ENCODE data around the gene C2orf76. TPM values are rescaled to one million over a fixed set of nuclear protein-coding genes. Genes with fewer than 3 reads are reported as not detected.
A peak's percentile ranks its signal among the peaks of the same experiment; 100 is the strongest.

The C2orf76 gene
- polyA plus RNA-seq, 1 of the 3 experiments (the other 2 are of a cell fraction), result 6.0 TPM

DNA sequence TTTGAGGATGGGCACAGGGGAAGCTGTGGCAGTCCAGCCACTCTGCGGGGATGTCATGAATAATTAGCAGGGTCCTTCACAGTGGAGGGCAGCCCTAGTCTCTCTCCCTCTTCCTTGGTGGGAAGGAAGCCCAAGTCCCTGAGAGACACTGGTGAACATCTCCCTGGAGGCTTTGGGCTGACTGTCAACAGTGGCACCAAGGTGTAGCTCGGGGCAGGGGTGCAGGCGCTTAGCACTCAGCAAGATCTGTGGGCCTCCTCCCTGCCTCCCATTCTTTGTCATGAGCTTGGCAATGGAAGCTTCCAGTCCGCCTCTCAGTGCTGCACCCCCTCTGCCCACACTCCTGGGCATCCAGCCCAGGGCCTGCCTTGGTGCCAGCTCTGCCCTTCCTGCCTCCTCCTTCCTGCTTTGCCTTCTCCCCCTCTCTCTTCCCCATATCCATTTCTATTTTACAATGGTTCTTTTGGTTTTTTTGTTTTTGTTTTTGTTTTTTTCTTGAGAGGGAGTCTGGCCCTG, 83.6 kb downstream of the C2orf76 start:
- no peaks in the 10 kb centered on the region for H4K20me1 ChIP-seq (ENCODE audit: insufficient read depth)
- CTCF ChIA-PET, result interaction anchor here (0.7 kb wide), 1 partner anchor 272 kb away, joined by 3 read pairs; no protein-coding TSS in a partner anchor

GRCh38 chr2:119282146-119282995, 84.3 kb downstream of the C2orf76 start:
- no peaks in the 10 kb centered on the region for H4K20me1 ChIP-seq (ENCODE audit: insufficient read depth)
- WGBS (ENCODE audit: low lambda C conversion rate), result 82% methylated on average over 21 of the region's 21 CpGs
- DNase-seq, result no peak
- no peak overlapping the region for H3K9ac ChIP-seq
- H3K36me3 ChIP-seq (replicated peaks in 1 of 2; ENCODE audit: control insufficient read depth in 1 of 2, insufficient read depth in 2 of 2, low read length in 1 of 2), result no peaks in the 10 kb centered on the region
- no peak overlapping the region for H3K4me2 ChIP-seq
- H3F3A ChIP-seq (replicated peaks; ENCODE audit: insufficient read depth), result no peaks in the 10 kb centered on the region
- H2AFZ ChIP-seq (ENCODE audit: low read depth), result no peak overlapping the region
- no peaks in the 10 kb centered on the region for H3K9me3 ChIP-seq
- no peak overlapping the region for H3K27ac ChIP-seq (ENCODE audit: low read depth in 2 of 2, low read length in 1 of 2)
- CTCF ChIA-PET, result interaction anchor here (0.7 to 1.3 kb wide), 3 partner anchors 8 to 271 kb away, joined by 3 to 4 read pairs (median 3); no protein-coding TSS in a partner anchor
- H3K4me3 ChIP-seq (ENCODE audit: low read depth in 2 of 2, low read length in 1 of 2), result no peak overlapping the region
- no peak for TF ChIP-seq NFIC (IDR thresholded peaks at IDR 0.05; ENCODE audit: borderline replicate concordance)
- no peak for TF ChIP-seq MXI1 (IDR thresholded peaks at IDR 0.05; ENCODE audit: low read depth, low read length)
- TF ChIP-seq EP300 (IDR thresholded peaks at IDR 0.05; ENCODE audit: borderline replicate concordance in 1 of 2, low read depth in 1 of 2, low read length in 1 of 2), result no peak
- TF ChIP-seq USF2 (IDR thresholded peaks at IDR 0.05; ENCODE audit: borderline replicate concordance, low read depth, low read length), result no peak
- TF ChIP-seq JUND (IDR thresholded peaks at IDR 0.05), result no peak
- TF ChIP-seq, protein P1, sequence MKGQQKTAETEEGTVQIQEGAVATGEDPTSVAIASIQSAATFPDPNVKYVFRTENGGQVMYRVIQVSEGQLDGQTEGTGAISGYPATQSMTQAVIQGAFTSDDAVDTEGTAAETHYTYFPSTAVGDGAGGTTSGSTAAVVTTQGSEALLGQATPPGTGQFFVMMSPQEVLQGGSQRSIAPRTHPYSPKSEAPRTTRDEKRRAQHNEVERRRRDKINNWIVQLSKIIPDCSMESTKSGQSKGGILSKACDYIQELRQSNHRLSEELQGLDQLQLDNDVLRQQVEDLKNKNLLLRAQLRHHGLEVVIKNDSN (IDR thresholded peaks at IDR 0.05; ENCODE audit: borderline replicate concordance, low read depth), result no peak
- TF ChIP-seq RCOR1 (IDR thresholded peaks at IDR 0.05; ENCODE audit: low read length), result no peak
- TF ChIP-seq RAD21 (IDR thresholded peaks at IDR 0.05; ENCODE audit: low read length), result no peak
- no peak for TF ChIP-seq YY1 (IDR thresholded peaks at IDR 0.05; ENCODE audit: low read depth)
- TF ChIP-seq TEAD4 (IDR thresholded peaks at IDR 0.05; ENCODE audit: borderline replicate concordance, insufficient read depth), result no peak
- TF ChIP-seq NRF1 (IDR thresholded peaks at IDR 0.05; ENCODE audit: low read depth, low read length), result no peak
- no peak for TF ChIP-seq CTCF (IDR thresholded peaks at IDR 0.05)
- TF ChIP-seq RXRA (IDR thresholded peaks at IDR 0.05; ENCODE audit: borderline replicate concordance, low read depth), result no peak
- TF ChIP-seq TCF12 (IDR thresholded peaks at IDR 0.05), result no peak
- no peak for TF ChIP-seq RFX5 (IDR thresholded peaks at IDR 0.05; ENCODE audit: low read length)
- no peak for TF ChIP-seq MEF2A (IDR thresholded peaks at IDR 0.05; ENCODE audit: borderline replicate concordance, low read depth)
- no peak for TF ChIP-seq TAF1 (IDR thresholded peaks at IDR 0.05; ENCODE audit: borderline replicate concordance, low read depth, low read length)
- TF ChIP-seq SIN3A (IDR thresholded peaks at IDR 0.05; ENCODE audit: borderline replicate concordance, low read depth, low read length), result no peak
- no peak for TF ChIP-seq REST (IDR thresholded peaks at IDR 0.05; ENCODE audit: low read depth, low read length)
- H3K9me2 ChIP-seq, result no peaks in the 10 kb centered on the region
- H3K79me2 ChIP-seq (ENCODE audit: insufficient read depth), result no peaks in the 10 kb centered on the region
- POLR2A ChIA-PET, result no interaction called here
- H3K4me1 ChIP-seq (ENCODE audit: control insufficient read depth in 1 of 2, insufficient read depth in 2 of 2, low read depth in 1 of 2, low read length in 1 of 2), result no peaks in the 10 kb centered on the region
- H3K27me3 ChIP-seq (ENCODE audit: insufficient read depth), result no peaks in the 10 kb centered on the region

More for the DNA sequence above, 83.6 kb downstream of the C2orf76 start:
- Histone ChIP-seq H3K4me2 (no peak overlapping the region), H2AFZ (ENCODE audit: low read depth) (no peak overlapping the region), H3K36me3 (replicated peaks in 1 of 2; ENCODE audit: control insufficient read depth in 1 of 2, insufficient read depth in 2 of 2, low read length in 1 of 2) (no peaks in the 10 kb centered on the region), H3K4me3 (ENCODE audit: low read depth in 2 of 2, low read length in 1 of 2) (no peak overlapping the region), H3K79me2 (ENCODE audit: insufficient read depth) (no peaks in the 10 kb centered on the region), H3K9me3 (no peaks in the 10 kb centered on the region), H3F3A (replicated peaks; ENCODE audit: insufficient read depth) (no peaks in the 10 kb centered on the region), H3K9ac (no peak overlapping the region), H3K4me1 (ENCODE audit: control insufficient read depth in 1 of 2, insufficient read depth in 2 of 2, low read depth in 1 of 2, low read length in 1 of 2) (no peaks in the 10 kb centered on the region), H3K27ac (ENCODE audit: low read depth in 2 of 2, low read length in 1 of 2) (no peak overlapping the region), H3K9me2 (no peaks in the 10 kb centered on the region), H3K27me3 (ENCODE audit: insufficient read depth) (no peaks in the 10 kb centered on the region)
- TF ChIP-seq SIN3A (IDR thresholded peaks at IDR 0.05; ENCODE audit: borderline replicate concordance, low read depth, low read length) (no peak), NFIC (IDR thresholded peaks at IDR 0.05; ENCODE audit: borderline replicate concordance) (peak; percentile 19; the same call in 1 of the 2 replicates), TEAD4 (IDR thresholded peaks at IDR 0.05; ENCODE audit: borderline replicate concordance, insufficient read depth) (no peak)
- POLR2A ChIA-PET, result no interaction called here
- no peak for DNase-seq
- no CpG with 5 or more reads among the region's 4 CpGs for WGBS (ENCODE audit: low lambda C conversion rate)
